GM21447 (cell line): ENCODE results near the gene TENT4B.
"Not testable (repeated sequence)": the region's sequence is repeated elsewhere in the genome, so short reads cannot be mapped to it uniquely, and the experiment has no call there.

Experiments used
- ATAC-seq: cut with Tn5 transposase; IDR thresholded peaks from one replicate; pipeline ENCODE4 v1.9.1; 2021; ENCODE audit not compliant: unreplicated experiment

Gene TENT4B

GRCh38 chr16:50154420-50154950, 1.4 kb downstream of the TENT4B start:
- no peak for ATAC-seq

GRCh38 chr16:50155925-50156324, 2.8 kb downstream of the TENT4B start:
- no peak for ATAC-seq

GRCh38 chr16:50156590-50156989, 3.5 kb downstream of the TENT4B start:
- no peak for ATAC-seq

- no peak for ATAC-seq
Observed at GRCh38 chr16:50160495-50161164, 7.5 kb downstream of the TENT4B start.

GRCh38 chr16:50161950-50162349, 8.8 kb downstream of the TENT4B start:
- ATAC-seq, result no peak

- no peak for ATAC-seq
Observed at GRCh38 chr16:50165473-50165872, 12.4 kb downstream of the TENT4B start.

GRCh38 chr16:50166511-50167500, 13.7 kb downstream of the TENT4B start:
- no peak for ATAC-seq

GRCh38 chr16:50167556-50167955, 14.4 kb downstream of the TENT4B start:
- ATAC-seq, result no peak

- ATAC-seq, result no peak
Observed at GRCh38 chr16:50169555-50170096, 16.5 kb downstream of the TENT4B start.

- not testable (repeated sequence) for ATAC-seq
Observed at GRCh38 chr16:50171773-50172172, 18.7 kb downstream of the TENT4B start.

- no peak for ATAC-seq
Observed at GRCh38 chr16:50172195-50172922, 19.3 kb downstream of the TENT4B start.

- no peak for ATAC-seq
Observed at GRCh38 chr16:50173316-50173715, 20.2 kb downstream of the TENT4B start.

- ATAC-seq, result no peak
Observed at GRCh38 chr16:50178491-50178941, 25.4 kb downstream of the TENT4B start.

- ATAC-seq, result no peak
Observed at GRCh38 chr16:50182441-50182840, 29.3 kb downstream of the TENT4B start.

- ATAC-seq, result no peak
Observed at GRCh38 chr16:50183316-50183715, 30.2 kb downstream of the TENT4B start.

- ATAC-seq, result no peak
Observed at GRCh38 chr16:50185005-50185505, 31.9 kb downstream of the TENT4B start.

GRCh38 chr16:50188619-50189136, 35.6 kb downstream of the TENT4B start:
- ATAC-seq, result no peak

GRCh38 chr16:50190292-50190691, 37.2 kb downstream of the TENT4B start:
- ATAC-seq, result no peak

GRCh38 chr16:50192386-50193050, 39.4 kb downstream of the TENT4B start:
- no peak for ATAC-seq

- no peak for ATAC-seq
Observed at GRCh38 chr16:50193594-50193993, 40.5 kb downstream of the TENT4B start.
